ENCODE measurements around the gene CCR3. TPM values are rescaled to one million over a fixed set of nuclear protein-coding genes. Genes with fewer than 3 reads are reported as not detected.

The CCR3 gene
- total RNA-seq, 1 donor = 0.27 TPM

DNA sequence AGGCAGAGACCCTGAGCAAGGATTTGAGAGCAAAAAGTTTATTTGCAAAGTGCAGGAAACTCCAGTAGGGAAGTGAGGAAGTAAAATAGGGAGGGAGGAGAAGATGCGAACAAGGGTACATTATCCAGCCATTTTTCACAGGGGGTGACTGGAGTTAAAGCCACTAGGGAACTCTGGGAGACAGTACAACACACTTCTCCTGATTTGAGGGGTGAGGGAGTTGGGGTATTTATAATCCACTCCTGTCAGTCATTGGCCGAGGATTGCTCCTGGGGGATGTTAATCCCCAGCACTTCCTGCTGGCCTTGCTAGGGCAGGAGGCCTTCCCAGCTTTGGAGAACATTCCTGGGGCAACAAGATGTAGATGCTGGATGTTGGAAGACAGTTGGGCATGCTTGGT is 28.2 kb downstream of the CCR3 start:
- no peak for DNase-seq (ENCODE audit: low read depth in 2 of 3, low spot score in 2 of 3)

DNA sequence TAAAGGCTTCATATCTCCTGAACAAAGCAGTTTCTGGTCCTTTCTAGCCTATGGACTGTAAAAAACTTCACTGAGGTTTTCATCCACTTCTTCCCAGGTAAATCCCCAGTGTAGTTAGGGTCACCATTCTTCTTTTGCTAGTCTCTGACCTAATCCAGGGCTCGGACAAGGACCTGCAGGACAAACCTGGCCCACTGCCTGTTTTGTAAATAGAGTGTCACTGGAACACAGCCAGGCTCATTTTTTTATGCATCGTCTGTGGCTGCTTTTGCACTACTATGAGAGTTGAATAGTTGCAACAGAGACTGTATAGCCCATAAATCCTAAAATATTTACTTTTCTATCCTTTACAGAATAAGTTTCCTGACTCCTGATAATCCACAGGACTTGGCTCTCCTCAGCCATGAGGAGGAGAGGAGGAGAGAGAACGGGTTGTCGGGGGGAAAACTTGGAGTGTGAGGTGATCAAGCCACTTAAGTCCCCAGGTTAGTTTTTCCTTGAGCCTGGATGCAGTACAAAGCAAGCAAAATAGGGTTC is 29.0 kb downstream of the CCR3 start:
- DNase-seq (ENCODE audit: low read depth in 2 of 3, low spot score in 2 of 3) = no peak

DNA sequence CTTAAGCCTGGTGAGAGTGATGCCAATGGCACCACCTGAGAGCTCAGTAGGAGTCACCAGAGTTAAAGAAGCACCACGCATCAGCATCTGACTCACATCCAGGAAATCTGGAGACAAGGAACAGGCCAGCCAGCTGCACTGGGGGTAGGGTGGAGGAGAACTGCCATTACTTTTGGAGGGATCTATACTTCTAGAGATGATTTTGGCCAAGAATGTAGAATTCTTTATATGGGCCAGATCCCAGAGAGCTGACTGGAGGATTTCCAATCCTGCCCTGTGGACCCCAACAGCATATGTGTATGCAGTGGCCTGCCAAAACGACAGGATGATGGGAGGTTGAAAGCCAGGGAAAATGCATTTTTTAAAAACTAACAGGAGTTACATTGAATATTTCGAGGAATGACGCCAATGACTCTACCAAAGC is 29.8 kb downstream of the CCR3 start:
- no peak for DNase-seq (ENCODE audit: low read depth in 2 of 3, low spot score in 2 of 3)

DNA sequence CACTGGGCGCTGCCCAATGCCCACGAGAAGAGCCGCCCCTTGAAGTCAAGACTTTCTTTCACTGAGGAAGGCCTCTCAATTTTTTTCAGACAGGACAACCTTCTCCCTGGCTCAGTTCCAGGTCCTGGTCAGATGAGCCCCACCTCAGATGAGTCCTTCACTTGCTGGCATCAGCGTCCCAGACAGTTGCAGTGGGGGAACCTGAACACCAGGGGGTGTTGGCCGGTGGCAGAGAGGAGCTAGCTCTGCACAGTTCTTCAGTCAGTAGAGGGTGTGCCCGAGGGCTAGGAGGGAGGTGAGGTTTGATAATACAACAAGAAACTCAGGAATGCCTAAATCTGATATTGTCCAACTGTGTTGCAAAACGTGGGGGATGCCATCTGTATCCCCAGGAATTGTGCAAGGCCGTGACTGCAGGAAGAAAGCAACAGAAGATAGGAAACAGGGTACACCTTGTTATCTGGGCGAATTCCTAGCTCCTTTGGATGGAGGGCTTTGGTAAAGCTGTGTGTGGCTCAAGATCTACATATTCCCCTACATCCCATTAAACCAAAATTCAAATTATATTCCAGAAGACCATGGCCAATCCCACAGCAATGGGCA is 34.3 kb downstream of the CCR3 start:
- DNase-seq (ENCODE audit: low read depth in 2 of 3, low spot score in 2 of 3) = peak; percentile 47 to 74 (median 60)

DNA sequence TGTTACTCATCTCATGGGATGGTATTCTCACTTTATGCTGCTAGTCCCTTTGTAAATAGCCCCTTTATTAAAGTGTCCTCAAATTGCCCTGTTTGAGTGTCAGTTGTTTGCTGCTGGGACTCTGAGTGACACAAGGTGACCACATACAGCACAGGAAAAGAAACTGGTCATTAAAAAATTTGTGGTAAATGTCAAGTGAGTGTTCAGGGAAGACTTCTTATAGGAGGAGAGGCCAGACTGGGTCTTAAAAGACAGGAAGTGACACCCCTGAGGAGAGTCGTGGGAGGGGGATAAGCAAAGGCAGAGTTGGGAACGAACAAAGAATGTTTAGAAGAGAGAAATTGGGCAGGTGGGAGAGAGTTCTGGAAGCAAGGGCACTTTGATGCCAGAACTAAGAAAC is 35.2 kb downstream of the CCR3 start:
- DNase-seq (ENCODE audit: low read depth in 2 of 3, low spot score in 2 of 3) = no peak

DNA sequence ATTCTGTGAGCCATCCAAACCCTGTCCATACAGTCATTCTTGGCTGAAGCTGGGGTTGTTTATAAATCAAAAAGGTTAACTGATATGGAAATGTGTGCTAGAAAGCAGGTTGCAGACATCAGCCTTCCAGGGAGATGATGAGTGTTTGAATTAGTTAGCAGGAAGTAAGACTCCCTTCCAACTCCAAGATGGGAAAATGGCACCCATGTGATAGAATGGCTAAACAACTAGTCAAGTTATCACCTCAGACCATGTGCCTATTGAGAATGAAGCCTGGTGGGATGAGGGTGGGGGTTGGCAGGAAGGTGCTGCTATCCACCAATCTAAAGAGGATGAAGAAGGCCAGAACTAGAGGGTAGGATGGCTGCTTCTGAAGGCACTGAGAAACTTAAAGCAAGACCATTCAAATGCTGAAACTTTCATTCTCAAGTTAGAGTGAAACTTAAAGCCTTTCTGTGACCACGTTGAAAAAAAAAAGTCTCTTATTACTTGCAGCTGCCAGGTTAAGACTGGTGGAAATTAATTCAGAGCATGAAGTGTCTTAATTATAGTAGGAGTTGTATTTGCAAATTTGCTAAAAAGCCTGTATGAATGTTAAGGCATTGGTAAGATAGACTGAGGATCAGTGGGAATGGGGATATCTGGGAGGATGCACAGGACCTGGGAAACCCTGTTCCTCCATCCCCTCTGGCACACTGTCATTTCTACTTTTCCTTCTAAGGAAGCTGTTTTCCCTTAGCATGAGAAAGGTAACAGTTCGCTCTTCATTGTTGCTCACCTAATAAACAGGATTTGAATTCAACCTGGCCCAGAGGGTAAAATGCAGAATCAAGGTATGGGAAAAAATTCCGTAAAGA is 36.8 kb downstream of the CCR3 start:
- DNase-seq (ENCODE audit: low read depth in 2 of 3, low spot score in 2 of 3) = no peak

DNA sequence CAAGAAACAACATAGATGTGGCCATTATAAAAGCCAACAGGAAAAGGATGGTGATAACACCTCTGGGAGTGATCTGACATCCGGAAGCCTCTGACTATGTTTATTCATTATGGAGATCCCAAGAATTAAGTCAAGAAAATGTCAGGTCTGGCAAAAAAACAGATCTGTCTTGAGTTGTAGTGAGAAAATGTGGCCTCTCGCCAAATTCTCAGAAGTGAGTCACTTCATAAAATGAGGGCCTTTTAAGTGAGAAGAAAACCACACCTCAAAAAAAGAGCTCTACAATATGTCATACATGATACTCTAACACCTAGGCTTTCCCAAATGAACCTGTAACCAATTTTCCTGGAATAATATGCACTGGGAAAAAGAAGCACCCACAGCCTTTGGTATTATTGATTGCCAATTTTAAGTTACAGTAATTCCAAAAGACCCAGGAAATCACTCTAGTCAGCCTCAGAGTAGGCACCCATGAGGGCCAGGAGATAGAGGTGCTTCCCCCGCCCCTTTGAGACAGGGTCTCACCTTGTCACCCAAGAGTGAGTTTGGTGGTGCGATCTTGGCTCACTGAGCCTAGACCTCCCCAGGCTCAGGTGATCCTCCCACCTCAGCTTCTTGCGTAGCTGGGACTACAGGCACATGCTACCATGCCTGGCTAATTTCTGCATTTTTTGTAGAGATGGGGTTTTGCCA is 38.0 kb downstream of the CCR3 start:
- DNase-seq (ENCODE audit: low read depth in 2 of 3, low spot score in 2 of 3) = peak in 1 of 3 donors; percentile 48

DNA sequence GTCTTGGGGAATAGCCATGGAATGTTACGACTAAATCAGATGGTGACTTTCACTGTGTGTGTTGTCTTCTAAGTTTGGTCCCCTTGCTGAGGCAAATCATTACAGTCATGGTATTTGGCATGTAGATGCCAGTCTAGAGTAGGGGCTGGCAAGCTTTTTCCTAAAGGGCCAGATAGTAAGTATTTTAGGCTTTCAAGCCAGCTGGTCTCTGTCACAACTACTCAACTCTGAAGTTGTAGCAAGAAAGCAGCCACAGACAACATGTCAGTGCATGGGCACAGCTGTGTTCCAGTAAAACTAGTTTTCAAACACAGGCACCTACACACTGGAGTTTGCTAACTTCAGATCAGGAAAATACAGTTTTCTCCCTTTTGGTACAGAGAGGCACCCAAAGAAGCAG is 39.3 kb downstream of the CCR3 start:
- DNase-seq (ENCODE audit: low read depth in 2 of 3, low spot score in 2 of 3) = no peak

DNA sequence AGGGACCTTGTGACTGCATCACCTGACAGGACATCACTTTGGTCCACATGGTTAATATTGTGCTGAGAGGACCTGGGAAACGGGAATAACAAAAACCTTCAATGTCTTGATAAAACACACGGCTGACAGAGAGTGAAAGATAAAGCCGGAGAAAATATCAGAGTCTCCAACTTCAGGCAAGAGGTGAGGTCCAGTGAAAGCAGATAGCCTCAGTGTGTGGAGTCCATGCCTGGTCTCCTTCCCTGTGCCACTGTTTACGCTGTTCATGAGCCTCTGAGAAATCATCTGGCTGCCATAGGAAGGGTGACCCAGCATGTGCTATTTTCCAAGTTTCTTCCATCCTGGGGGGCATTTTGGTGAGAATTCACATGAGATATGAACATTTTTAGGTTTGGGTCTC is 39.8 kb downstream of the CCR3 start:
- no peak for DNase-seq (ENCODE audit: low read depth in 2 of 3, low spot score in 2 of 3)

DNA sequence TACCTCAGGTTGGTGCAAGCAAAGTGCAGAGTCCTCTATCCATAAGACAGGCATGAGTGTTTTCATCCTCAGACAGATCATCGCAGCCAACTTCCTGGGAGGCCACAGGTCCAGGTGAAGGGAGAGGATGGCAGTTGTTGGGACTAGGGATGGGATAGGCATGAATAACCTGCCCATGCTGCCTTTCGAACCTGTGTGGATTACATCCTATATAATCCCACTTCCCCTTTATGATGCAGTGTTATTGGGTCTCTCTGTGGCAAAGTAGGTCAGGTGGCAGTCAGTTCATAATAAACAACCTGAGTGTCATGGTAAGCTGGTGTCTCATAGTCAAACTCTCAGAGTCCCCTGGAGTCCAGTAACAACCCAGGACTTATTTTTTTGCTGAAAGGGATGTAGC is 40.4 kb downstream of the CCR3 start:
- no peak for DNase-seq (ENCODE audit: low read depth in 2 of 3, low spot score in 2 of 3)

DNA sequence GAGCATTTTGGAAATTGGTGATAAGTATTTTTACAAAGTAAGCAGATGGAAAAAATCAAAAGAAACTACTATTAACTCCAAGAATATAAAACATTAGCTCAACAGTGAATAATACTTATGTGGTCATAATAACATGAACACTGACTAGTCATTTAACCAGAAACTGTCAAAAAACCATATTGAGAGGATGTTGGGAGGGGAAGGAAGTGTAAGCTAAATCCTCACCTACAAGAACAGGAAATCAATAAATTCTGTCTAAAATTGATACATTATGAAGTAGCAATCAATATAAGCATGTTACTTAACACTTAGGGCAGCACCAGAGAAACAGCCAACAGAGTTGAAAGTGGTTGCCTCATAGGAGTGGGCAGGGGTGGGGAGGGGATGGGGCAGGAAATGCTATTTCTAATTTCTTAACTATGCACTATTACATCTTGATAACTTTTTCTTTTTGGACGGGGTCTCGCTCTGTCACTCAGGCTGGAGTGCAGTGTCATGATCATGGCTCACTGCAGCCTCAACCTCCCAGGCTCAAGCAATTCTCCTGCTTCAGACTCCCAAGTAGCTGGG is 41.7 kb downstream of the CCR3 start:
- no peak for DNase-seq (ENCODE audit: low read depth in 2 of 3, low spot score in 2 of 3)

DNA sequence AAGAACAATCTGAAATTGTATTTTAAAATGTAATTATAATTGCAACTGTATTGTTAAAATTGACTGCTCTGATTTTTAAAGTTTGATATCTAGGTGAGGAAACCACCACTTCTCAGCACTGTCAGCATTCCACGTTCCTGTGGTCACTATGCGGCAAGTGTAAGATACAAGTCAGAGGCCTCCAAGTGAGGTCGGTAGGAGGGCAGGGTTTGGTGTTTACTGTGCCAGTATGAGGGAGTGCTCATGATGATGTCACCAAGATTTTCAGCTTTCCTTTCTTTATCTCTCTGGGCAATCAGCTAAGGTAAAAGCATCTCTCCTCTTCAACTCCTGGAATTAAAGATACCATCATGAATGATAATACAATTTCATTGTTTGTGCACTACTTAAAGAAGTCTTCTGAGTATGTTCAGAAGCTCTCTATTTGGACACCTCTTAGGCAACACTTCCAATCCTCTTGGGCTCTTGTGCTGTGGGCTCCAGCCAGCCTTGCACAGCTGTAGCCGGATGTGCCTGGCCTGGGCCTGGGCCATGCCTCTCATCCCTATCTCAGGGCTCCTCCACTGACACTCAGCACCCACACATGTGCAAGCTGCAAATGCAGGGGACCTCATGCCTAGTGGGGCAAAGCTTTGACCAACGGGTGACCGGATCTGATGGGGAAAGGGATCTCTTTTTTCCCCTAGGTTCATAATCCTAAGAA is 42.9 kb downstream of the CCR3 start:
- no peak for DNase-seq (ENCODE audit: low read depth in 2 of 3, low spot score in 2 of 3)

DNA sequence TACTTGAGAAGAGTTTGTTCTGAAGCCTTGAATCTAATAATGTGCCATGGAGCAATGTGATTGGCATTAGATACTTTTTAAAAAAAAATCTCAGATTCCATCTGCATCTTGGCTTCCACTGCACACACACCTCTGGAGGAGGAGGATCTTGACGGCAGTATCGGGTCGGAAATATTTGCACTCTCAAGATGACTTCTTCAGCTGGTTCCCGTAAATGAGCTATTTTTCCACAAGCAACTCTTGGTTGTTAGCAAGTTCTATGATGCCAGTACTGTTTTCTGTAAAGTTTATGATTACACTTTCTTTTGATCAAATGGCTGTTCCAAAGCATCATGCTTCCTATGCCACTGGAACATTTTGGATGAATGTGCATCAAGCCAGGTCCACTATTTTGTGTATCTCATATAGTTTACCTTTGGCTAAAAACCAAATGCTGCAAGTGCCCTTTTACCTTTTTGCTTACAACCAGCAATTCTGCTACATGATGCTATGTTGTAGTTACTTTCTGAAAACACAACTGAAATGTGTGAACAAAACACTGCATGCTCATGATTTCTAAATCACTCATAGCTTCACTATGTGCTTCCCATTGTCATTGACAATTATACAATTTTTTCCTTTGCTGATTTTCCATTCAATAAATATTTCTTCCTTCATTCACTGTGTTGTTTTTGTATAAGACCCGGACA is 43.8 kb downstream of the CCR3 start:
- no peak for DNase-seq (ENCODE audit: low read depth in 2 of 3, low spot score in 2 of 3)

DNA sequence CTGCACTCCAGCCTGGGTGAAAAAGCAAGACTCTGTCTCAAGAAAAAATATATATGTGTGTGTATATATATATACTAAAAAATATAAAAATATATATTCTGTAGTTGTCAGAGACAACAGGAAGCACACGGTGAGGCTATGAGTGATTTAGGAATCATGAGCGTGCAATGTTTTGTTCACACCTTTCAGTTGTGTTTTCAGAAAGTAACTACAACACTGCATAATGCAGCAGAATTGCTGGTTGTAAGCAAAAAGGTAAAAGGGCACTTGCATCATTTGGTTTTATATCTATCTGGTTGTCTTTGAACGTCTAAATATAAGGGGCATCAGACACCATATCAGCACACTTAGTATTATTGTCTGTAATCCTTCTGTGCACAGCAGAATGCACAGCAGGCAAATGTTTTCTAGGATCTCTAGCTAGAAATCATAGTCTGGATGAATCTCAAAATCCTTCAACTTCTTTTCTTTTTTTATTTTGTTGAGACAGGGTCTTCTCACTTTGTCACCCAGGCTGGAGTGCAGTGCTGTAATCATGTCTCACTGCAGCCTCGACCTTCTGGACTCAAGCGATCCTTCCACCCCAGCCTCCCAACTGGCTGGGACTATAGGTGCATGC is 44.8 kb downstream of the CCR3 start:
- DNase-seq (ENCODE audit: low read depth in 2 of 3, low spot score in 2 of 3) = no peak

DNA sequence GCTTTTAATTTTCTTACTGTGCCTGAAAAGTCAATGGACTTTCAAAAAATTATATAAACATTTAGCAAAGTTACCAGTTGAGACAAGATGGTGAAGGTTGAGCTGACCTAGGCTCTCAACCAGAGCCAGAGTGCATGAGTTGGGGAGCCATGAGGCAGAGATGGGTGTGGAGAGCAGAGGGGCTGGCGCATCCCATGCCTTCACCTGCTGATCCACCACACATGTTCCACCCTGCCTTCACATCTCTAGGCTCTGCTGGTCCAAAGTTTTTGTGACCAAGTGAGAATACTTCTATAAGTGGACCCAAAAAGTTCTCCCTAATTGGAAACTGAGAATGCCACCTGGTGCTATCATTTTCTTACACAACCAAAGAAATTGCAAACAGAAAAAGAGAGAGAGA is 47.3 kb downstream of the CCR3 start:
- no peak for DNase-seq (ENCODE audit: low read depth in 2 of 3, low spot score in 2 of 3)

DNA sequence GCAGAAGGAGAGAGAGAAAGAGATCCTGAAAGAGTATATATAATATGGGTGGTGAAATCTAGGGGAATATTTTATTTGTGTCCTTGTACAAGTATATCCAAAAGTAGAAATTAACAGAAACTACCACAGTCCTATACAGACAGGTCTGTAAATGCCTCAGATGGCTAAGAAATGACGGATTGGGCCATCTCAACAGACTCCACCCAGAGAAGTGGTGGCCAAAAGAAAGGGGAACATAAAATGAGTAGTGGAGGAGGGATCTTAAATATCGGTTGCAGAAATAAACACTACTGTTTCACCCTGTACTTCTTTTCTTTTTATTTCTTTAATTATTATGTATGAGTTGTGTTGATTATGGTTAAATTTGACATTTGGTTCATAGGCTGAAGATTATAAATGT is 47.7 kb downstream of the CCR3 start:
- no peak for DNase-seq (ENCODE audit: low read depth in 2 of 3, low spot score in 2 of 3)

DNA sequence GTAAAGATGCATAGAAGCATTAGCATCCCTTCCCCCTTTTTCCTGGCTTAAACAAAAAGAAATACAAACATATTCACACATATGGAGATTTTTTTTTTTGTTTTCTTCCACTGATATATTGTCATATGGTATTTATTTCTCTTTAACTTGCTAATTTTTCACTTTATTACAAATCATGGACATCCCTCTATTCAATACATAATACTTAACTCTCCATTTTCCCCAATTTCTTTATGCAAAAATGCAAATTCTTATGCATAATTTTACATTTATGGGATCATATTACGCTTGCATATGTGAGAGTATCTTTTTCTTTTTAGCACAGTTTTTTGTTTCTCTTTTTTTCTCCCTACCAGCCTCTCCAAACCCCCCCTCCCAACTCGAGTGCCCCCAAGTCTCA is 48.8 kb downstream of the CCR3 start:
- no peak for DNase-seq (ENCODE audit: low read depth in 2 of 3, low spot score in 2 of 3)

DNA sequence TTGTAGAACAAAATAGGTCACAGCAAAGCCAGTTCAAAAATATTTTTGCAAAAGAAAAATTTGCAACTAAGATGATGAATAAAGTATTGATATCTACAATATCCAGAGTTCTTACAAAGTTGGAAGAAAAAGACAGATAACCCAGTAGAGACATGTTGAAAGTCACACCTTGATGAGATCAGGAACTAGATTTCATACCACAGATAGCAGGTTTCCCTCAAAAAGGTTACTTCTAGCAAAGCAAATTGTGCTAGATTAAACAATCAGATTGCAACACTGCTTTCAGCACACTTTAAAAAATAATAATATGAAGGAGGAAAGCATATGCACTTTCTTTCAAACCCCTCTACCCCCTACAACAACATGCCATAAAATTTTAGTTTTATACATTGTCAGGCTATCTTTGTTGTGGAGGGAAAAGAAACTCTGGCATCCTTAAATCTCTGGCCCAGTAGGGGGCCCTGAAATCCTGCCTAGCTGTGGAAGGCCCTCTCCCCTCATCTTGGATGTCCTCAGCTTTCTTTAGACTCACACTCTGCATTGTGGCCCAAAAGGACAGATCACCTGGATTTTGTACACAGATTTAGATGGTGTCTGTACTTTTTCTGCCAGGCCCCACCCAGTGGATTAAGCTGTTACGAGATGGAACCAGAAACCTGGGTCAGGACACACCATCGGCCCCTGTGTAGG is 50.9 kb downstream of the CCR3 start:
- DNase-seq (ENCODE audit: low read depth in 2 of 3, low spot score in 2 of 3) = peak in 1 of 3 donors; percentile 38

All from hematopoietic multipotent progenitor cell (in vitro differentiated cells).